ENCODE results near the gene BOLL.

DNA sequence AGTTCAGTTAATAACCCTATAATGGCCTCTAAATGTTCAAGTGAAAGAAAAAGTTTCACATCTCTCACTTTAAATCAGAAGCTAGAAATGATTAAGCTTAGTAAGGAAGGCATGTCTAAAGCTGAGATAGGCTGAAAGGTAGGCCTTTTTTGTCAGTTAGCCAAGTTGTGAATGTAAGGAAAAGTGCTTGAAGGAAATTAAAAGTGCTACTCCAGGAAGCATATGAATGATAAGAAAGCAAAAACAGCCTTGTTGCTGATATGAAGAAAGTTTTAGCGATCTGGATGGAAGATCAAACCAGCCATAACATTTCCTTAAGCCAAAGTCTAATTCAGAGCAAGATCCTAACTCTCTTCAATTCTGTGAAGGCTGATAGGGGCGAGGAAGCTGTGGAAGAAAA lies 29.4 kb upstream of the BOLL start:
- TF ChIP-seq CTCF (conservative IDR thresholded peaks at IDR 0.05) (no peak), EZH2 (IDR thresholded peaks at IDR 0.05; ENCODE audit: low read depth) (no peak)

Measured in PC-9 (cell line).